ENCODE data around the gene NPPC. TPM values are rescaled to one million over a fixed set of nuclear protein-coding genes. Genes with fewer than 3 reads are reported as not detected.
"Not testable (repeated sequence)": the region's sequence is repeated elsewhere in the genome, so short reads cannot be mapped to it uniquely, and the experiment has no call there.

The NPPC gene
- total RNA-seq, 1 donor from 2014 or later, result 1.7 TPM

DNA sequence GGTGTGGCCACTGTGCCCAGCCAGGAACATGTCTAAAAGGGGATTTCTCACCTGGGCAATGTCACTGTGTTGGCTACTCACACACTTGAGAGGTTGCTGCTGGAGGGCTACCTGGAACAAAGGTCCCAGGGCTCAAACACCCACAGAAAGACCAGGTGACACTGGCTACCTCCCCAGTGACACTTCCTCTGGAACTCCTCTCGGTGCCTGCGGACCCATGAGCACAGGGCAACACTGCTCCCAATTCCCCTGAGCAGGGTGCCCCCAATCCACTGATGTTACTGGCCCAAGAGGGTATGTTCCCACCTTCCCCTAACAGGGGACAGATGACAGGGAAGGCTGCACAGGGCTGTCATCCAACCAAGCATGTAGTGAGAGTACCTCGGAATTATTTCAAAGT is 5.8 kb downstream of the NPPC start:
- DNase-seq, result no peak

- no peak for DNase-seq
Observed at GRCh38 chr2:231919341-231920035, 6.7 kb downstream of the NPPC start.

- DNase-seq, result no peak
Observed at GRCh38 chr2:231918501-231919330, 7.5 kb downstream of the NPPC start.

DNA sequence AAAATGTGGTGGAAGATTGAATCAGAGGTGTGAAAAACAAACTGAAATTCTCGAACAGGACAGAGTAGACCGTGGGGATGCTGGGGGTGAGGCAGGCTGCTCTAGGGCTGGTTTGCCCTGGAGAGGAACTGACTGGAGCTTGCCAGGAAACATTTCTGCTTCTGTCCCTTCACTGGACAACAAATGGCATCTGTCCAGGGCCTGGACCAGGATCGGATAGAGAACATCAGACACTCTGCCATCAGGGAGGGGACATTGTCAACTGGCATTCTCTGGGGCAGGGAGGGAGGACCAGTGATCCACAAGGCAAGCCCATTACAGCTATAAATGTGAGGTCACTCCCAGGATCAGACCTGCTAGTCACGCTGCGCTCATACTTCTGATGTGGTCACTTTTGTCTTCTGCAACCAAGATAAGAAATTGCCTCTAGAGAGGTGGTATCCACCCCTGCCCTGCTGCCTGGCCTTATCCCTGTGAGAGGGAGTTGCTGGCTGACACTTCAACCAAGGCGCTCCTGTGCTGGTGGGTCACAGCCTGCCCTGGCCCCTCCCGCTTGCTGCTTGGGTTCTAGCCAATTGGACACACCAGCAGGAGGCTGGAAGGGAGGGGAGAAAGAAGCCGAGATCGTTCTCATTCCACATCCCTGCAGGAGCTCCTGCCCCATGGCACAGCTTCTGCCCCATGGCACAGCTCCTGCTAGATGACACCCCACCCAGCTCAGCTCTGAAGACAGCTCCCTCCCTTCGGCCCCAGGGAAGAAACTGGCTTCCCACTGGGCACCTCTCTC is 8.7 kb downstream of the NPPC start:
- no peak for DNase-seq

- DNase-seq, result no peak
Observed at GRCh38 chr2:231914077-231914690, 12.0 kb downstream of the NPPC start.

DNA sequence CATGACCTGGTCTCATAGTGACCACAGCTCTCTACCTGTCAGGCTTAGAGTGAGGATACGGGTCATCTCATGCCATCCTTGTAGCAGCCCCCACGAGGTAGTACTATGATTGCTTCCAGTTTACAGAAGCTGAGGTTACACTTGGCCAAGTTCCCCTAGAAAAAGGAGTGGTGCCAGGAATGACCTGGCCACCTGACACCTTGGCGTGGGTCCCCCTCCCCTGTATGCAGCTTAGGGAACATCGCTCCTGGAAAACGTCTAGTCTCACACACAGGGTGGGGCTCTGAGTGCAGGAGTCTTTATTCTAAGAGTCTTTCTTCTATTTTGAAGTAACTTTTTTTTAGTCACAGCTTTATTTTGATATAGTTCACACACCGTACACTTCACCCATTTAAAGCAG is 14.8 kb downstream of the NPPC start:
- DNase-seq, result no peak

GRCh38 chr2:231910771-231911170 is 15.4 kb downstream of the NPPC start:
- DNase-seq, result no peak

- DNase-seq, result not testable (repeated sequence)
Observed at GRCh38 chr2:231910161-231910560, 16.0 kb downstream of the NPPC start.

DNA sequence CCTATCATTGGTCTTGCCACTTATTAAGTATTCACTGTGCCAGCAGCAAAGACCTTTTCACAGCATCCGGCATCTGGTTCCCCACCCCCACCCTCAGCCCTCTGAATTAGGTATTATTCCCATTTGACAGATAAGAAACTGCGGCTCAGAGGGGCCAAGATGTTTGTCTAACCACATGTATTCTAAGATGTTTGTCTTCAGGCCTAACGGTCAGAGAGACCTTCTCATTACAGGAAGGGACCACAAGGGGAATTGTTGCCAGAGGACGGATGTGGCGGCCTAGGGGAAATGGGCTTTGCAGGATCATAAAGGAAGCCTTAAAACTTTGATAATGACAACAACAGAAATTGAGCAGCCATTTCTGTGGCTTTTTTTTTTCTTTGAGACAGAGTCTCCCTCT is 16.6 kb downstream of the NPPC start:
- DNase-seq, result no peak

- DNase-seq, result no peak
Observed at GRCh38 chr2:231908584-231908983, 17.6 kb downstream of the NPPC start.

GRCh38 chr2:231907765-231908164 is 18.4 kb downstream of the NPPC start:
- DNase-seq, result no peak

- DNase-seq, result no peak
Observed at GRCh38 chr2:231905026-231905425, 21.2 kb downstream of the NPPC start.

DNA sequence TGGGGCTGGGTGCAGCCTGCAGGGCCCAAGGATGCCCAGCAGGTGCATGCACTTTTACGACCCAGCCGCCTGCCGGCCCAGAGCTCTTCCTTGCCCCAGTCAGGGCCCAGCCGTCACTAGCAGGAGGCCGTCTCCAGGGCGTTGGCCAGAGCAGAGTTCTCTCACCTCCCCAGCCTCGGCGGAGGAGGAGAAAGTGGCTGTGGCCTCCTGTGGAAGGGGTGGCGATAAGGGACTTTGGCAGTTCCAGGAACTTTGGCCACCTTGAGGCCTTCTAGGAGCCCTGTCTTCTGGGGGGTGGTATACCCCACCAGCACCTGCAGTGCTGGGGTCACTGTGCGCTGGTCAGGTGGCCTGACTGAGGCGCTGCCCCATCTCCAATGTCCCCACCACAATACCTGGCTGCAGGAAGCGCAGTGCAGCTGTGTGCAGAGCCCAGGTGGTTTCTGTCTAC is 22.0 kb downstream of the NPPC start:
- no peak for DNase-seq

DNA sequence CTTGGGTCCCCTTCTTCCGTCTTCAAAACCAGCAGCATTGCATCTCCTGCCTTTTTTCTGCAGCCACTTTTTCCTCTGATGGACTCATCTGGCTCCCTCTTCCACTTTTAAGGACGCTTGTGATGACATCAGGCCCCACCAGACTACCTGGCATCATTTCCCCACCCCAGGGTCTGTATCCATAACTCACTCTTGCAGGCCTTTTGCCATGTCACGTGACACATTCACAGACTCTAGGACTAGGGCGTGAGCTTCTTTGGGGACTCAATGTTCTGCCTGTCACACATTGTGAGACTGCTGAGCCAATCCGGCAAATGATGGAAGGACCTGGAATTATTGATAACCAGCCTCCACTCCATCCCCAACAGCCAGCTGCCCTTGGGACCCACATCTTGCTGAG is 23.6 kb downstream of the NPPC start:
- no peak for DNase-seq

DNA sequence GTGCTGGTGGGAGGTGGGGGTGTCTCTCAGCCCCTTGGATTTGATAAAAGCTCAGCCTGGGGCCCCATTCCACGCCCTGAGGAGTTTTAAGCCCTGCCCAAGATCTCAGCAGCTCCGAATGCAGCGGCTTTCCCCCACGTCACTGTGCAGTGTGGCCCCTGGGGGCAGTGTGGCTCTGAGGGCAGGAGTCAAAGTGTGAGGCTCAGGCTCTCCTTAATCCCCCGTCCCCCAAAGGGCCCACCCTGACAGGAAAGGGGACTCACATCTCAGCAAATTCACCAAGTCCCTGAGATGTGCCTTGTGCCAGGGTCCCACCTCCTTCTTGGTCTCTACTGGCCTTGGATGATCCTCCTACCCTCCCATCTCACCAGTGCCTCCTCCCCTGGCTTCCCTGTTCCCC is 25.2 kb downstream of the NPPC start:
- no peak for DNase-seq

GRCh38 chr2:231900486-231900942 is 25.7 kb downstream of the NPPC start:
- DNase-seq, result no peak

DNA sequence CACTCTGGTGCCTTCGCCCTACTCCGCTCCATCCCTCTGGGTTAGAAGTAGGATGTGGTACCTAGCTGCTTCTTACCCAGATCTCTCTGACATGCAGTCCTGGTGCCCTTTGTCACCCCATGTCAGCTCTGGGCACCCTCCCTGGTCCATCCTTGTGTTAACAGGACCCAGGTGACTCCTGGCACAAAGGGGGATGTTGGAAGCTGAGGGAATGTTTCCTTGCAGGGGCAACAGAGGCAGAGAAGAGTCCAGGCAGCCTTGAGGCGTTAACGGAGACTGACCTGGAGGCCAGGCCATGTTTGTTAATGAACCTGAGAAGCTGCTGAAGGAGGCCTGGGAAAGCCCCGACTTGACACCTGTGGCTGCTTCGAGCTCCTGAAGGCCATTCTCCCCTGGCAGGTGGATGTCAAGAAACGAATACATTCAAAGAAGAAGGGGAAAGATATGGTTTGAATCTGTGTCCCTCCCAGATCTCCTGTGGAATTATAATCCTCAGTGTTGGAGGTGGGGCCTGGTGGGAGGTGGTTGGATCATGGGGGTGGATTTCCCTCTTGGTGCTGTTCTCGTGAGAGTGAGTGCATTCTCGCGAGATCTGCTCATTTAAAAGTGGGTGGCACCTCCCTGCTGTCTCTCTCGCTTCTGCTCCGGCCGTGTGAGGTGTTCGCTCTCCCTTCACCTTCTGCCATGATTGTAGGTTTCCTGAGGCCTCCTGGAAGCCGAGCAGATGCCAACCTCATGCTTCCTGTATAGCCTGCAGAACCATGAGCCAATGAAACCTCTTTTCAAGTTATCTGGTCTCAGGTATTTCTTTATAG is 31.4 kb downstream of the NPPC start:
- no peak for DNase-seq

- DNase-seq, result no peak
Observed at GRCh38 chr2:231891514-231891905, 34.7 kb downstream of the NPPC start.

DNA sequence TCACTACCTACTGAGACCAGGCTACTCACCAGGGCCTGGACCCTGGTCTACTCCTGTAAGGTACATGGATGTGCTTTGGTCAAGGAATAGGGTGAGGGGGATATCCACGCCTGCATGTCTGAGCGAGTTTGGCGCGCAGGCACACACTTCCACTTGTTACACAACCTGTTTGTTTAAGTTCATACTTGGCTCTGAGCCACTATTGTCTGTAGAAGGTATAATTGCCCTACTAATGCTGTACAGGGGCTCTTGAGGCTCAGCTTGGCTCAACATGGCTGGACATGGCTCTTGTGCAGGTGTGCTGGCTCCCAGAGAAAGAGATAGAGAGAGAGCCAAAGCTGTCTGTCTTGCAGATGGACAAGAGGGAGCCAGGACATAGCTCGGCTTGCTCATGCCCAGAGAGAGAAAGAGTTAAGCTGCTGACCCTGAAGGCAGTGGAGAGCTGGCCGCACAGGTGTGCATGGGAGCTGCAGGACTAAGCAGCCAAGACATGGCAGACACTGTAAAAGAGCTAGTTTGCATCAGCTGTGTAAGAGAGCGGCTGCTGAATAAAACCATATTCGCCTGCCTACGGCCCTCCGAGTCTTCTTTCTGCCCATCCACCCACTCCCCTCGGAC is 35.2 kb downstream of the NPPC start:
- no peak for DNase-seq

GRCh38 chr2:231887756-231888155 is 38.4 kb downstream of the NPPC start:
- DNase-seq, result no peak

GRCh38 chr2:231886071-231886681 is 40.0 kb downstream of the NPPC start:
- no peak for DNase-seq
